SH-SY5Y (cell line): Measurements from ENCODE around the gene C19orf38.

ENCODE experiments used
- GATA2 ChIP-seq: IDR thresholded peaks from 2 replicates; pipeline ENCODE4 v1.6.1; 2011; ENCODE audit warnings: mild to moderate bottlenecking, low read depth, low read length
- GATA3 ChIP-seq: IDR thresholded peaks from 2 replicates; pipeline ENCODE4 v1.6.1; 2011; ENCODE audit warnings: low read depth, mild to moderate bottlenecking, low read length, moderate library complexity

- no peak for TF ChIP-seq GATA3
- TF ChIP-seq GATA2, result no peak
Observed at GRCh38 chr19:10808937-10809649, 39.1 kb upstream of the C19orf38 start.
